HepG2 (cell line): ENCODE measurements around the gene BPIFB4. TPM values are rescaled to one million over a fixed set of nuclear protein-coding genes. Genes with fewer than 3 reads are reported as not detected.

Experiments
- ELF1 ChIP-seq: sonication (generic); formaldehyde crosslinking; IDR thresholded peaks from 2 replicates; pipeline ENCODE4 v1.4.0; 2020; ENCODE audit warnings: missing genetic modification reagents
- EP300 ChIP-seq, 3 experiments: sonication (generic) in 1 of 3; formaldehyde crosslinking in 1 of 3; IDR thresholded peaks; 2 replicates each; pipeline versions ENCODE4 v1.5.1 to v1.6.1; 2011 to 2020; ENCODE audit warnings: low read depth in 2 of 3, low read length in 2 of 3, borderline replicate concordance in 1 of 3, improper control_type of control experiment in 1 of 3, mild to moderate bottlenecking in 1 of 3, missing genetic modification reagents in 1 of 3, moderate library complexity in 1 of 3
- GATAD1 ChIP-seq: IDR thresholded peaks from 2 replicates; pipeline ENCODE4 v1.6.1; 2016; ENCODE audit warnings: missing genetic modification reagents, missing compliant biosample characterization
- GTF3A ChIP-seq: sonication (generic); formaldehyde crosslinking; conservative IDR thresholded peaks from 2 replicates; pipeline ENCODE4 v1.4.0; 2020; ENCODE audit warnings: mild to moderate bottlenecking, missing genetic modification reagents
- NFE2L2 ChIP-seq: fragments of 150-350 bp; IDR thresholded peaks from 2 replicates; pipeline ENCODE4 v1.6.1; 2014; ENCODE audit warnings: low read length
- PLRG1 ChIP-seq: fragments of 450-650 bp; conservative IDR thresholded peaks from 2 replicates; pipeline ENCODE4 v1.6.1; 2016
- RCOR2 ChIP-seq: IDR thresholded peaks from 2 replicates; pipeline ENCODE4 v1.6.1; 2016; ENCODE audit warnings: missing biosample characterization, missing genetic modification reagents
- SALL1 ChIP-seq: sonication (generic); formaldehyde crosslinking; IDR thresholded peaks from 2 replicates; pipeline ENCODE4 v1.8.0; 2022; ENCODE audit warnings: mild to moderate bottlenecking, missing genetic modification reagents
- TEAD3 ChIP-seq: optimal IDR thresholded peaks from 2 replicates; pipeline ENCODE3; 2016; ENCODE audit warnings: borderline replicate concordance
- ZFP36L1 ChIP-seq: sonication (generic); formaldehyde crosslinking; IDR thresholded peaks from 2 replicates; pipeline ENCODE4 v1.8.0; 2022; ENCODE audit warnings: mild to moderate bottlenecking, missing genetic modification reagents, moderate library complexity
- ZFP82 ChIP-seq: sonication (generic); formaldehyde crosslinking; IDR thresholded peaks from 2 replicates; pipeline ENCODE4 v1.5.1; 2020; ENCODE audit warnings: mild to moderate bottlenecking, missing genetic modification reagents, borderline replicate concordance
- ZNF292 ChIP-seq: sonication (generic); formaldehyde crosslinking; IDR thresholded peaks from 2 replicates; pipeline ENCODE4 v1.8.1; 2022; ENCODE audit warnings: mild to moderate bottlenecking, low read depth, missing genetic modification reagents, borderline replicate concordance
- ZNF556 ChIP-seq: sonication (generic); formaldehyde crosslinking; IDR thresholded peaks from 2 replicates; pipeline ENCODE4 v1.4.0; 2020; ENCODE audit warnings: mild to moderate bottlenecking, missing genetic modification reagents, borderline replicate concordance
- ZNF720 ChIP-seq: sonication (generic); formaldehyde crosslinking; IDR thresholded peaks from 2 replicates; pipeline ENCODE4 v1.4.0; 2020; ENCODE audit warnings: missing genetic modification reagents
- polyA plus RNA-seq, 8 experiments: library from polyadenylated mRNA; depleted of rRNA in 3 of 8; stranded (reverse) in 7 of 8; unstranded in 1 of 8; fragments of >200 nt; fragmentation: Illumina TruSeq in 4 of 8; extraction: Trizol in 4 of 8; gene quantifications; 2 replicates each; pipeline versions ENCODE4 v1.2.1 to v1.2.3, GENCODE V29; 2011 to 2016; ENCODE audit warnings: low read depth in 4 of 8, missing spikeins in 1 of 8, mixed read lengths in 1 of 8; ENCODE audit not compliant: insufficient read depth in 1 of 8
- total RNA-seq, 5 experiments: library from RNA; depleted of rRNA; stranded (reverse); fragments of >200 nt; fragmentation: Illumina TruSeq; extraction: Trizol; gene quantifications; 2 replicates each; pipeline ENCODE4 v1.2.3, GENCODE V29; 2016; ENCODE audit warnings: low read depth in 1 of 5
- TF ChIP-seq, protein P1 (sequence below): sonication (generic); formaldehyde crosslinking; IDR thresholded peaks from 2 replicates; pipeline ENCODE4 v1.8.1; 2023; ENCODE audit warnings: missing genetic modification reagents, inconsistent platforms, borderline replicate concordance
- TF ChIP-seq, protein P2 (sequence below): sonication (generic); formaldehyde crosslinking; IDR thresholded peaks from 2 replicates; pipeline ENCODE4 v1.4.0; 2020; ENCODE audit warnings: missing genetic modification reagents
- TF ChIP-seq, protein P3 (sequence below): IDR thresholded peaks from 2 replicates; pipeline ENCODE4 v1.6.1; 2016; ENCODE audit warnings: missing genetic modification reagents, missing compliant biosample characterization
- TF ChIP-seq, protein P4 (sequence below): sonication (generic); formaldehyde crosslinking; IDR thresholded peaks from 2 replicates; pipeline ENCODE4 v1.9.0; 2022; ENCODE audit warnings: low read depth, missing genetic modification reagents
- TF ChIP-seq, protein P5 (sequence below): sonication (generic); formaldehyde crosslinking; IDR thresholded peaks from 2 replicates; pipeline ENCODE4 v1.5.0; 2020; ENCODE audit warnings: missing genetic modification reagents, mild to moderate bottlenecking, borderline replicate concordance

BPIFB4 gene
- total and polyA plus RNA-seq, 2 of the 13 experiments (the other 11 are each of a cell fraction or from before 2014, with no cell fraction given), result 0.09 TPM; not detected in 1

DNA sequence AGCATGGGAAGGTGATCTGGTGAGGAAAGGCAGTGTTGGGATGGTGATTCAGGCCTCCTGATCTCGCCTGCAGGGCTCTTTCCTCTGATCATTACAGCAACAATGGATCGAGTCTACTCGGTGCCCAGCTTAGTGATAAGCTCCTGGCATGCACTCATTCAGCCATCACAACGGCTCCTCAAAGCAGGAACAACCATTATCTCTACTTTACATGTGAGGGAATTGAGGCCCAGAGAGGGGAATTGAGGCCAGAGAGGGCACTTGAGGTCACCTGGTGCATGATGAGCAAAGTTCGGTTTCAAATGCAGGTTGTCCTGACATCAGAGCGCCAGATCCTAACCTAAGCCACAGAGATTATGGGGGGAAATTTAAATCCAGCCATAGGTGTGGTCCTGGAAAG is 46.5 kb downstream of the BPIFB4 start (continued):
- TF ChIP-seq ZNF292 (CRISPR knock-in tag) (no peak), PLRG1 (no peak), SALL1 (no peak), RCOR2 (no peak), ELF1 (CRISPR knock-in tag) (no peak), GTF3A (CRISPR knock-in tag) (no peak), ZNF720 (CRISPR knock-in tag) (no peak), TEAD3 (CRISPR knock-in tag) (no peak), EP300 (IDR thresholded peaks at IDR 0.05; ENCODE audit: low read depth in 2 of 2, low read length in 2 of 2) (0 out of 4 replicates have a peak, but pooled peaks have one; percentile 10 to 19), EP300 (CRISPR knock-in tag; IDR thresholded peaks at IDR 0.05; ENCODE audit: borderline replicate concordance) (no peak), ZFP36L1 (CRISPR knock-in tag) (no peak), ZFP82 (CRISPR knock-in tag) (no peak), ZNF556 (no peak), GATAD1 (CRISPR knock-in tag) (no peak), NFE2L2 (no peak)
- TF ChIP-seq, protein P1, sequence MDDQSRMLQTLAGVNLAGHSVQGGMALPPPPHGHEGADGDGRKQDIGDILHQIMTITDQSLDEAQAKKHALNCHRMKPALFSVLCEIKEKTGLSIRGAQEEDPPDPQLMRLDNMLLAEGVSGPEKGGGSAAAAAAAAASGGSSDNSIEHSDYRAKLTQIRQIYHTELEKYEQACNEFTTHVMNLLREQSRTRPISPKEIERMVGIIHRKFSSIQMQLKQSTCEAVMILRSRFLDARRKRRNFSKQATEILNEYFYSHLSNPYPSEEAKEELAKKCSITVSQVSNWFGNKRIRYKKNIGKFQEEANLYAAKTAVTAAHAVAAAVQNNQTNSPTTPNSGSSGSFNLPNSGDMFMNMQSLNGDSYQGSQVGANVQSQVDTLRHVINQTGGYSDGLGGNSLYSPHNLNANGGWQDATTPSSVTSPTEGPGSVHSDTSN (CRISPR knock-in tag), result no peak
- TF ChIP-seq, protein P2, sequence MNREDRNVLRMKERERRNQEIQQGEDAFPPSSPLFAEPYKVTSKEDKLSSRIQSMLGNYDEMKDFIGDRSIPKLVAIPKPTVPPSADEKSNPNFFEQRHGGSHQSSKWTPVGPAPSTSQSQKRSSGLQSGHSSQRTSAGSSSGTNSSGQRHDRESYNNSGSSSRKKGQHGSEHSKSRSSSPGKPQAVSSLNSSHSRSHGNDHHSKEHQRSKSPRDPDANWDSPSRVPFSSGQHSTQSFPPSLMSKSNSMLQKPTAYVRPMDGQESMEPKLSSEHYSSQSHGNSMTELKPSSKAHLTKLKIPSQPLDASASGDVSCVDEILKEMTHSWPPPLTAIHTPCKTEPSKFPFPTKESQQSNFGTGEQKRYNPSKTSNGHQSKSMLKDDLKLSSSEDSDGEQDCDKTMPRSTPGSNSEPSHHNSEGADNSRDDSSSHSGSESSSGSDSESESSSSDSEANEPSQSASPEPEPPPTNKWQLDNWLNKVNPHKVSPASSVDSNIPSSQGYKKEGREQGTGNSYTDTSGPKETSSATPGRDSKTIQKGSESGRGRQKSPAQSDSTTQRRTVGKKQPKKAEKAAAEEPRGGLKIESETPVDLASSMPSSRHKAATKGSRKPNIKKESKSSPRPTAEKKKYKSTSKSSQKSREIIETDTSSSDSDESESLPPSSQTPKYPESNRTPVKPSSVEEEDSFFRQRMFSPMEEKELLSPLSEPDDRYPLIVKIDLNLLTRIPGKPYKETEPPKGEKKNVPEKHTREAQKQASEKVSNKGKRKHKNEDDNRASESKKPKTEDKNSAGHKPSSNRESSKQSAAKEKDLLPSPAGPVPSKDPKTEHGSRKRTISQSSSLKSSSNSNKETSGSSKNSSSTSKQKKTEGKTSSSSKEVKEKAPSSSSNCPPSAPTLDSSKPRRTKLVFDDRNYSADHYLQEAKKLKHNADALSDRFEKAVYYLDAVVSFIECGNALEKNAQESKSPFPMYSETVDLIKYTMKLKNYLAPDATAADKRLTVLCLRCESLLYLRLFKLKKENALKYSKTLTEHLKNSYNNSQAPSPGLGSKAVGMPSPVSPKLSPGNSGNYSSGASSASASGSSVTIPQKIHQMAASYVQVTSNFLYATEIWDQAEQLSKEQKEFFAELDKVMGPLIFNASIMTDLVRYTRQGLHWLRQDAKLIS (CRISPR knock-in tag), result no peak
- TF ChIP-seq, protein P3, sequence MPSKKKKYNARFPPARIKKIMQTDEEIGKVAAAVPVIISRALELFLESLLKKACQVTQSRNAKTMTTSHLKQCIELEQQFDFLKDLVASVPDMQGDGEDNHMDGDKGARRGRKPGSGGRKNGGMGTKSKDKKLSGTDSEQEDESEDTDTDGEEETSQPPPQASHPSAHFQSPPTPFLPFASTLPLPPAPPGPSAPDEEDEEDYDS (CRISPR knock-in tag), result no peak
- TF ChIP-seq, protein P4, sequence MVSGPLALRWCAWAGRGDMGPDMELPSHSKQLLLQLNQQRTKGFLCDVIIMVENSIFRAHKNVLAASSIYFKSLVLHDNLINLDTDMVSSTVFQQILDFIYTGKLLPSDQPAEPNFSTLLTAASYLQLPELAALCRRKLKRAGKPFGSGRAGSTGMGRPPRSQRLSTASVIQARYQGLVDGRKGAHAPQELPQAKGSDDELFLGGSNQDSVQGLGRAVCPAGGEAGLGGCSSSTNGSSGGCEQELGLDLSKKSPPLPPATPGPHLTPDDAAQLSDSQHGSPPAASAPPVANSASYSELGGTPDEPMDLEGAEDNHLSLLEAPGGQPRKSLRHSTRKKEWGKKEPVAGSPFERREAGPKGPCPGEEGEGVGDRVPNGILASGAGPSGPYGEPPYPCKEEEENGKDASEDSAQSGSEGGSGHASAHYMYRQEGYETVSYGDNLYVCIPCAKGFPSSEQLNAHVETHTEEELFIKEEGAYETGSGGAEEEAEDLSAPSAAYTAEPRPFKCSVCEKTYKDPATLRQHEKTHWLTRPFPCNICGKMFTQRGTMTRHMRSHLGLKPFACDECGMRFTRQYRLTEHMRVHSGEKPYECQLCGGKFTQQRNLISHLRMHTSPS (CRISPR knock-in tag), result 0 out of 2 replicates have a peak, but pooled peaks have one; percentile 23
- TF ChIP-seq, protein P5, sequence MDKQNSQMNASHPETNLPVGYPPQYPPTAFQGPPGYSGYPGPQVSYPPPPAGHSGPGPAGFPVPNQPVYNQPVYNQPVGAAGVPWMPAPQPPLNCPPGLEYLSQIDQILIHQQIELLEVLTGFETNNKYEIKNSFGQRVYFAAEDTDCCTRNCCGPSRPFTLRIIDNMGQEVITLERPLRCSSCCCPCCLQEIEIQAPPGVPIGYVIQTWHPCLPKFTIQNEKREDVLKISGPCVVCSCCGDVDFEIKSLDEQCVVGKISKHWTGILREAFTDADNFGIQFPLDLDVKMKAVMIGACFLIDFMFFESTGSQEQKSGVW (CRISPR knock-in tag), result no peak
